Ectodermal cell (in vitro differentiated cells): ENCODE data around the gene TTLL5.

Experiments
- H3K27ac ChIP-seq: 2 replicates; pipeline ENCODE4 v1.7.0; 2013; ENCODE audit warnings: mild to moderate bottlenecking, low read depth, low read length; ENCODE audit not compliant: insufficient read depth, poor library complexity, severe bottlenecking
- H3K27me3 ChIP-seq: 2 replicates; pipeline ENCODE4 v1.7.0; 2013; ENCODE audit warnings: mild to moderate bottlenecking, low read length; ENCODE audit not compliant: insufficient read depth, control insufficient read depth, poor library complexity, severe bottlenecking
- H3K36me3 ChIP-seq: one replicate; pipeline ENCODE4 v1.7.0; 2013; ENCODE audit warnings: low read length; ENCODE audit not compliant: control insufficient read depth, insufficient read depth
- H3K4me1 ChIP-seq: one replicate; pipeline ENCODE4 v1.7.0; 2013; ENCODE audit warnings: low read length; ENCODE audit not compliant: control insufficient read depth, insufficient read depth
- H3K4me3 ChIP-seq: 2 replicates; pipeline ENCODE4 v1.7.0; 2013; ENCODE audit warnings: low read depth, low read length, control low read depth; ENCODE audit not compliant: insufficient read depth
- H3K9me3 ChIP-seq: 2 replicates; pipeline ENCODE4 v1.7.0; 2013; ENCODE audit warnings: mild to moderate bottlenecking, low read length, moderate library complexity; ENCODE audit not compliant: control insufficient read depth
- WGBS, 2 experiments: methylation state at CpG; one replicate each; pipeline ENCODE4 v1.1.7; 2013; ENCODE audit warnings: missing lambda C conversion rate in 2 of 2; 5-methylcytosine and 5-hydroxymethylcytosine counted together

TTLL5 gene

GRCh38 chr14:75783602-75784313 lies 122.7 kb downstream of the TTLL5 start:
- Histone ChIP-seq H3K27ac (no peak overlapping the region), H3K4me1 (no peaks in the 10 kb centered on the region), H3K36me3 (peaks cover 18% of the 10 kb centered on the region), H3K27me3 (no peaks in the 10 kb centered on the region), H3K9me3 (no peaks in the 10 kb centered on the region), H3K4me3 (no peak overlapping the region)
- WGBS, 2 experiments: 81 to 87% methylated on average over 2 to 3 of the region's 3 CpGs

- Histone ChIP-seq H3K27ac (no peak overlapping the region), H3K36me3 (peaks cover 18% of the 10 kb centered on the region), H3K4me1 (no peaks in the 10 kb centered on the region), H3K4me3 (no peak overlapping the region), H3K27me3 (no peaks in the 10 kb centered on the region), H3K9me3 (no peaks in the 10 kb centered on the region)
- 93 to 94% methylated on average over 2 of the region's 3 CpGs for WGBS, 2 experiments
These were observed 123.3 kb downstream of the TTLL5 start for GRCh38 chr14:75784314-75784686.

GRCh38 chr14:75793806-75794205 lies 132.8 kb downstream of the TTLL5 start:
- no peaks in the 10 kb centered on the region for H3K4me1 ChIP-seq
- H3K27ac ChIP-seq: no peak overlapping the region
- 91% methylated on average over 2 of the region's 2 CpGs; no CpG with 5 or more reads in 1 of the 2 experiments for WGBS, 2 experiments
- no peak overlapping the region for H3K4me3 ChIP-seq
- no peaks in the 10 kb centered on the region for H3K9me3 ChIP-seq
- H3K27me3 ChIP-seq: no peaks in the 10 kb centered on the region
- H3K36me3 ChIP-seq: peaks cover 6% of the 10 kb centered on the region

- WGBS, 2 experiments: 79 to 91% methylated on average over 2 of the region's 2 CpGs
- Histone ChIP-seq H3K27ac (no peak overlapping the region), H3K9me3 (no peaks in the 10 kb centered on the region)
These were observed 133.6 kb downstream of the TTLL5 start for GRCh38 chr14:75794615-75795038.

GRCh38 chr14:75800792-75801191 lies 139.7 kb downstream of the TTLL5 start:
- 92 to 97% methylated on average over 5 of the region's 5 CpGs for WGBS, 2 experiments
- H3K27ac ChIP-seq: no peak overlapping the region
- no peaks in the 10 kb centered on the region for H3K27me3 ChIP-seq
- no peaks in the 10 kb centered on the region for H3K9me3 ChIP-seq
- H3K36me3 ChIP-seq: peaks cover 4% of the 10 kb centered on the region
- peaks cover 7% of the 10 kb centered on the region for H3K4me1 ChIP-seq
- H3K4me3 ChIP-seq: no peak overlapping the region

More at GRCh38 chr14:75794615-75795038, 133.6 kb downstream of the TTLL5 start:
- Histone ChIP-seq H3K4me3 (no peak overlapping the region), H3K36me3 (peaks cover 5% of the 10 kb centered on the region), H3K4me1 (no peaks in the 10 kb centered on the region), H3K27me3 (no peaks in the 10 kb centered on the region)

GRCh38 chr14:75802486-75802885 lies 141.4 kb downstream of the TTLL5 start:
- H3K4me1 ChIP-seq: peaks cover 7% of the 10 kb centered on the region
- no peak overlapping the region for H3K4me3 ChIP-seq
- WGBS, 2 experiments: 91 to 92% methylated on average over 1 of the region's 1 CpG
- peaks cover 4% of the 10 kb centered on the region for H3K36me3 ChIP-seq
- H3K9me3 ChIP-seq: no peaks in the 10 kb centered on the region
- no peak overlapping the region for H3K27ac ChIP-seq
- H3K27me3 ChIP-seq: no peaks in the 10 kb centered on the region

- H3K4me3 ChIP-seq: no peak overlapping the region
- WGBS, 2 experiments: 30 to 35% methylated on average over 5 of the region's 5 CpGs
- no peaks in the 10 kb centered on the region for H3K9me3 ChIP-seq
- no peaks in the 10 kb centered on the region for H3K27me3 ChIP-seq
- peaks cover 7% of the 10 kb centered on the region for H3K4me1 ChIP-seq
- no peak overlapping the region for H3K27ac ChIP-seq
- H3K36me3 ChIP-seq: peaks cover 4% of the 10 kb centered on the region
These were observed 142.7 kb downstream of the TTLL5 start for GRCh38 chr14:75803765-75804164.

- H3K36me3 ChIP-seq: peaks cover 4% of the 10 kb centered on the region
- 96 to 97% methylated on average over 2 of the region's 2 CpGs for WGBS, 2 experiments
- no peaks in the 10 kb centered on the region for H3K27me3 ChIP-seq
- no peak overlapping the region for H3K27ac ChIP-seq
- H3K4me3 ChIP-seq: no peak overlapping the region
- peaks cover 7% of the 10 kb centered on the region for H3K4me1 ChIP-seq
- no peaks in the 10 kb centered on the region for H3K9me3 ChIP-seq
These were observed 143.7 kb downstream of the TTLL5 start for GRCh38 chr14:75804570-75805275.

GRCh38 chr14:75805646-75806045 lies 144.6 kb downstream of the TTLL5 start:
- Histone ChIP-seq H3K9me3 (no peaks in the 10 kb centered on the region), H3K27me3 (no peaks in the 10 kb centered on the region), H3K4me1 (peaks cover 7% of the 10 kb centered on the region), H3K4me3 (no peak overlapping the region), H3K36me3 (peaks cover 1% of the 10 kb centered on the region), H3K27ac (no peak overlapping the region)

- Histone ChIP-seq H3K27ac (no peak overlapping the region), H3K36me3 (no peaks in the 10 kb centered on the region)
These were observed 145.3 kb downstream of the TTLL5 start for GRCh38 chr14:75806352-75806832.

More at GRCh38 chr14:75806352-75806832, 145.3 kb downstream of the TTLL5 start:
- Histone ChIP-seq H3K4me3 (no peak overlapping the region), H3K27me3 (no peaks in the 10 kb centered on the region), H3K4me1 (peaks cover 7% of the 10 kb centered on the region), H3K9me3 (no peaks in the 10 kb centered on the region)
- 91 to 97% methylated on average over 2 of the region's 2 CpGs for WGBS, 2 experiments
